ENCODE measurements around the gene EFCAB6.

Gene EFCAB6

GRCh38 chr22:43526117-43526655 is 285.9 kb downstream of the EFCAB6 start:
- DNase-seq (ENCODE audit: low read depth), result no peak

GRCh38 chr22:43521716-43522115 is 290.4 kb downstream of the EFCAB6 start:
- DNase-seq (ENCODE audit: low read depth), result no peak

GRCh38 chr22:43520632-43521039 is 291.5 kb downstream of the EFCAB6 start:
- DNase-seq (ENCODE audit: low read depth), result no peak

GRCh38 chr22:43516996-43517635 is 295.0 kb downstream of the EFCAB6 start:
- DNase-seq (ENCODE audit: low read depth), result no peak

- no peak for DNase-seq (ENCODE audit: low read depth)
These were observed 295.7 kb downstream of the EFCAB6 start for GRCh38 chr22:43516386-43516785.

GRCh38 chr22:43515902-43516301 is 296.2 kb downstream of the EFCAB6 start:
- no peak for DNase-seq (ENCODE audit: low read depth)

GRCh38 chr22:43515411-43515810 is 296.7 kb downstream of the EFCAB6 start:
- no peak for DNase-seq (ENCODE audit: low read depth)

GRCh38 chr22:43514476-43515157 is 297.5 kb downstream of the EFCAB6 start:
- DNase-seq (ENCODE audit: low read depth), result no peak

- DNase-seq (ENCODE audit: low read depth), result no peak
These were observed 299.8 kb downstream of the EFCAB6 start for GRCh38 chr22:43512279-43512678.

GRCh38 chr22:43511276-43511910 is 300.7 kb downstream of the EFCAB6 start:
- DNase-seq (ENCODE audit: low read depth), result no peak

GRCh38 chr22:43510281-43511070 is 301.6 kb downstream of the EFCAB6 start:
- no peak for DNase-seq (ENCODE audit: low read depth)

- DNase-seq (ENCODE audit: low read depth), result no peak
These were observed 302.8 kb downstream of the EFCAB6 start for GRCh38 chr22:43509337-43509736.

- DNase-seq (ENCODE audit: low read depth), result no peak
These were observed 303.6 kb downstream of the EFCAB6 start for GRCh38 chr22:43508489-43508888.

- no peak for DNase-seq (ENCODE audit: low read depth)
These were observed 304.9 kb downstream of the EFCAB6 start for GRCh38 chr22:43507235-43507634.

- DNase-seq (ENCODE audit: low read depth), result no peak
These were observed 305.6 kb downstream of the EFCAB6 start for GRCh38 chr22:43506487-43506886.

- DNase-seq (ENCODE audit: low read depth), result no peak
These were observed 306.2 kb downstream of the EFCAB6 start for GRCh38 chr22:43505896-43506295.

GRCh38 chr22:43505423-43505822 is 306.7 kb downstream of the EFCAB6 start:
- no peak for DNase-seq (ENCODE audit: low read depth)

GRCh38 chr22:43504666-43505261 is 307.3 kb downstream of the EFCAB6 start:
- no peak for DNase-seq (ENCODE audit: low read depth)

- no peak for DNase-seq (ENCODE audit: low read depth)
These were observed 308.0 kb downstream of the EFCAB6 start for GRCh38 chr22:43504068-43504467.

- DNase-seq (ENCODE audit: low read depth), result no peak
These were observed 309.7 kb downstream of the EFCAB6 start for GRCh38 chr22:43502306-43502874.

GRCh38 chr22:43501878-43502277 is 310.2 kb downstream of the EFCAB6 start:
- no peak for DNase-seq (ENCODE audit: low read depth)

Data from fibroblast of the conjunctiva (primary cell).